ENCODE data around the gene KREMEN2. TPM values are rescaled to one million over a fixed set of nuclear protein-coding genes. Genes with fewer than 3 reads are reported as not detected.

KREMEN2 gene, protein sequence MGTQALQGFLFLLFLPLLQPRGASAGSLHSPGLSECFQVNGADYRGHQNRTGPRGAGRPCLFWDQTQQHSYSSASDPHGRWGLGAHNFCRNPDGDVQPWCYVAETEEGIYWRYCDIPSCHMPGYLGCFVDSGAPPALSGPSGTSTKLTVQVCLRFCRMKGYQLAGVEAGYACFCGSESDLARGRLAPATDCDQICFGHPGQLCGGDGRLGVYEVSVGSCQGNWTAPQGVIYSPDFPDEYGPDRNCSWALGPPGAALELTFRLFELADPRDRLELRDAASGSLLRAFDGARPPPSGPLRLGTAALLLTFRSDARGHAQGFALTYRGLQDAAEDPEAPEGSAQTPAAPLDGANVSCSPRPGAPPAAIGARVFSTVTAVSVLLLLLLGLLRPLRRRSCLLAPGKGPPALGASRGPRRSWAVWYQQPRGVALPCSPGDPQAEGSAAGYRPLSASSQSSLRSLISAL
- total RNA-seq = 0.04 and 1.3 TPM in 2 replicates

DNA sequence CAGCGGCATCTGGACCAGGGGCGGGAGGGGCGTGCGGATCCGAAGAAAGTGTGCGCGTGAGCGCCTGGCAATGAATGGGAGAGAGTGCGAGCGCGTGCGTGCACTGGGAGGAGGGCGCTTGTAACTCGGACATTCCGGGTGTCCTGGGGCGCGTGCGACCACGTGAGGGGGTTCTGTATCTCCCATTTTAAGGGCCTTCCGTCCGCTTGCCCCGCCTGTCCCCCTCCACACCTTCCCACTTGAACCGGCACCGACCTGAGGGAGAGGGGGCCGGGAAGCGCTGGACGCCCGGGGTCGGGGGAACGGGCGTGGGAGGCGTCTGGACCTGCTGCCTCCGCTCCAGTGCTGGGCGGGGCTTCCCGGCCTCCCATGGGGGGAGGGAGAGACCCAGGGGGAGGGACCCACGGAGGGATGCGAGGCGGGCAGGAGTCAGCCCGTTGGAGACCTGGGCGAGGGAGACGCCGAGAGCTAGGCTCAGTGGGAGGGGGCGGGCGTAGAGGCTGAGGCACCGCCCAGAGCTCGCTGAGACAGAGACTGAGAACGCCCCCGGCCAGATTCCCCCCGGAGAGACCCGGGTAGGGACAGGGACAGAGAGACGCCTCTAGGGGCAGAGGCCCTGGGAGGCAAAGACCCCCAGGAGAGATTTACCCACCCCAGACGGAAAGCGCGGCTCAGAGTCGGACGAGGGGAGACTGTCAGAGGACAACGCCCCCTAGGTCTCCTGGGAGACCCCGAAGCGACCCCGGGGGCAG lies at the start of gene KREMEN2:
Gene KREMEN2, plus strand, starts transcription at position 553 of the 752 bp plus-strand sequence. CDS start 246 bp downstream, outside the sequence.
- no peak for DNase-seq (ENCODE audit: low read depth)
- Histone ChIP-seq H3K36me3 (ENCODE audit: control insufficient read depth, insufficient read depth, low read length) (no peaks in the 10 kb centered on the region), H3K4me3 (ENCODE audit: low read depth, low read length) (peak within 1 kb of the TSS; percentile 30), H3K27me3 (ENCODE audit: control insufficient read depth, insufficient read depth, low read length) (peaks cover 50% of the 10 kb centered on the region)
- TF ChIP-seq, protein P1, sequence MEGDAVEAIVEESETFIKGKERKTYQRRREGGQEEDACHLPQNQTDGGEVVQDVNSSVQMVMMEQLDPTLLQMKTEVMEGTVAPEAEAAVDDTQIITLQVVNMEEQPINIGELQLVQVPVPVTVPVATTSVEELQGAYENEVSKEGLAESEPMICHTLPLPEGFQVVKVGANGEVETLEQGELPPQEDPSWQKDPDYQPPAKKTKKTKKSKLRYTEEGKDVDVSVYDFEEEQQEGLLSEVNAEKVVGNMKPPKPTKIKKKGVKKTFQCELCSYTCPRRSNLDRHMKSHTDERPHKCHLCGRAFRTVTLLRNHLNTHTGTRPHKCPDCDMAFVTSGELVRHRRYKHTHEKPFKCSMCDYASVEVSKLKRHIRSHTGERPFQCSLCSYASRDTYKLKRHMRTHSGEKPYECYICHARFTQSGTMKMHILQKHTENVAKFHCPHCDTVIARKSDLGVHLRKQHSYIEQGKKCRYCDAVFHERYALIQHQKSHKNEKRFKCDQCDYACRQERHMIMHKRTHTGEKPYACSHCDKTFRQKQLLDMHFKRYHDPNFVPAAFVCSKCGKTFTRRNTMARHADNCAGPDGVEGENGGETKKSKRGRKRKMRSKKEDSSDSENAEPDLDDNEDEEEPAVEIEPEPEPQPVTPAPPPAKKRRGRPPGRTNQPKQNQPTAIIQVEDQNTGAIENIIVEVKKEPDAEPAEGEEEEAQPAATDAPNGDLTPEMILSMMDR (IDR thresholded peaks at IDR 0.05; ENCODE audit: insufficient read depth, low read length, poor library complexity, severe bottlenecking) = no peak

DNA sequence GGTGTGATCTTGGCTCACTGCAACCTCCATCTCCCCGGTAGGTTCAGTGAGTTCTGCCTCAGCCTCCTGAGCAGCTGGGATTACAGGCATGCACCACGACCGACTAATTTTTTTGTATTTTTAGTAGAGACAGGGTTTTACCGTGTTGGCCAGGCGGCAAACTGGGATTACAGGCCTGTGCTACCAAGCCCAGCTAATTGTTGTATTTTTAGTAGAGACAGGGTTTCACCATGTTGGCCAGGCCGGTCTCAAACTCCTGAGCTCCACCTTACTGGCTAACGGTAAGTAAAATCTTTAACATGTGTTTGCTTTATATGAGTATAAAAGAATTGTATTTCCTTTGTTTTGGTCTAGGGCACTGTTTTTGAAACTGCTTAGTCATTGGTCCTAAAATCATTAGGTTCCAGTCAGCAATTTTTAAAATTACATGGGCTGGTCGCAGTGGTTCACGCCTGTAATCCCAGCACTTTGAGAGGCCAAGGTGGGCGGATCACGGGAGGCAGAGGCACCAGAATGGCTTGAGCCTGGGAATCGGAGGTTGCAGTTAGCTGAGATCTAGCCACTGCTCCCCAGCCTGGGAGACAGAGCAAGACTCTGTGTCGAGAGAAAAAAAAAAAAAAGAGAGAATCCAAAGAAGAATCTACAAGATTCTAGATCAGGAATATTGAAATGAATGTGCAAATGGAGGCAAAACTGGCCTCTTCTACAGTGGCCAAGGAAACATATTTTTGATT lies 48.7 kb upstream of the KREMEN2 start:
- Histone ChIP-seq H3K27me3 (ENCODE audit: control insufficient read depth, insufficient read depth, low read length) (no peaks in the 10 kb centered on the region), H3K36me3 (ENCODE audit: control insufficient read depth, insufficient read depth, low read length) (no peaks in the 10 kb centered on the region), H3K4me3 (ENCODE audit: low read depth, low read length) (no peak overlapping the region)
- DNase-seq (ENCODE audit: low read depth) = no peak
- TF ChIP-seq, protein P1 (IDR thresholded peaks at IDR 0.05; ENCODE audit: insufficient read depth, low read length, poor library complexity, severe bottlenecking) = no peak

DNA sequence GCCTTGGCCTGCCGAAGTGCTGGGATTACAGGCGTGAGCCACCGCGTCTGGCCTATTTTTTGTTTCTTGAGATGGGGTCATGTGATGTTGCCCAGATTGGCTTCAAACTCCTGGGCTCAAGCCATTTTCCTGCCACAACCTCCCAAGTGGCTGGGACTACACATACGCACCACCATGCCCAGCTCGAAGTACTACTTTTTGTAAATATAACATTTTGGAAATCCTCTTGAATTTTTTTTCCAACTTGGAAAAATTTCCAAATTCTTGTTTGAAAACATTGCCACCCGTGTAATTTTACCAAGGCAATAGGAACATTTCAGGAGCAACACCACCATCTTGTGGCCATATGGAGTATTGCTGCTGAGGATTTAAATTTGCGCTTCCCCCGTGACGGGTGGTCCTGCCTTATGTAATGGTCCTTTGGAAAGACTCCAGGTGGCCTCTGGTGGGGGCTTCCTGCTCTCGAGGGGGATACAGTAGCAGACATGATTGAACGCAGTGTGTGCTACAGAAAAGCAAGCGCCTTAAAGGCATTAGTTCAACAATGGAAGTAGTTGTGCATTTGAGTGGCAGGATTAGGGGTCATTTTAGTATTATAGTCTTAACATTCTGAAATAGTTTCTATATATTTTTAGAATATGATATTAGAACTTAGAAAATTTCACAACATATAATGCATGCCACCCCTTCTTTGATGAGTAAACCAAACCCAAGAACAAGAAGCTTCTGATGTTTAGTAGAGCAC lies 44.4 kb upstream of the KREMEN2 start:
- no peaks in the 10 kb centered on the region for H3K36me3 ChIP-seq (ENCODE audit: control insufficient read depth, insufficient read depth, low read length)
- no peak for DNase-seq (ENCODE audit: low read depth)
- H3K27me3 ChIP-seq (ENCODE audit: control insufficient read depth, insufficient read depth, low read length) = no peaks in the 10 kb centered on the region
- H3K4me3 ChIP-seq (ENCODE audit: low read depth, low read length) = no peak overlapping the region
- TF ChIP-seq, protein P1 (IDR thresholded peaks at IDR 0.05; ENCODE audit: insufficient read depth, low read length, poor library complexity, severe bottlenecking) = peak; percentile 84

DNA sequence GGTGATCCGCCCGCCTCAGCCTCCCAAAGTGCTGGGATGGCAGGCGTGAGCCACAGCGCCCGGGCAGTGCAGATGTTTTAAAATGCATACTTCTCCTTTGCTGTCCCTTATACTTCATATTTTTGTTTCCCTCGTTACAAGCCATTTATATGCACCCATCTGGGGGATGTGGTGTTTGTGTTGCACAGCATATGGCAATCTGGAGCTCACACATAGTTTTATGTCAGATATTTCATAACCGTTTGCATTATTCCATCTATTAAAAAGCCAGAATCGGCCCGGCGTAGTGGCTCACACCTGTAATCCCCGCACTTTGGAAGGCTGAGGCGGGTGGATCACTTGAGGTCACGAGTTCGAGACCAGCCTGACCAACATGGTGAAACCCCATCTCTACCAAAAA lies 40.6 kb upstream of the KREMEN2 start:
- TF ChIP-seq, protein P1 (IDR thresholded peaks at IDR 0.05; ENCODE audit: insufficient read depth, low read length, poor library complexity, severe bottlenecking) = no peak
- Histone ChIP-seq H3K27me3 (ENCODE audit: control insufficient read depth, insufficient read depth, low read length) (no peaks in the 10 kb centered on the region), H3K4me3 (ENCODE audit: low read depth, low read length) (no peak overlapping the region), H3K36me3 (ENCODE audit: control insufficient read depth, insufficient read depth, low read length) (no peaks in the 10 kb centered on the region)
- DNase-seq (ENCODE audit: low read depth) = no peak
